H1 (cell line): ENCODE results near the gene AKR1C3. TPM values are rescaled to one million over a fixed set of nuclear protein-coding genes. Genes with fewer than 3 reads are reported as not detected.

Experiments used
- CHD7 ChIP-seq: fragments of 300-600 bp; sonication (generic); IDR thresholded peaks from 2 replicates; pipeline ENCODE4 v1.7.1; 2012; ENCODE audit warnings: low read length, moderate library complexity, mild to moderate bottlenecking, inconsistent platforms; ENCODE audit not compliant: insufficient replicate concordance
- polyA plus RNA-seq, 7 experiments: library from polyadenylated mRNA; depleted of rRNA in 3 of 7; stranded (reverse) in 5 of 7; unstranded in 2 of 7; fragments of >200 nt in 5 of 7; fragments of 200-250 nt in 2 of 7; gene quantifications; 1 replicate in 5 of 7; 2 replicates in 1 of 7; 4 replicates in 1 of 7; pipeline versions ENCODE4 v1.2.1 to v1.2.3, GENCODE V29; 2011 to 2013; ENCODE audit warnings: missing spikeins in 2 of 7, mixed read lengths in 2 of 7
- total RNA-seq: library from RNA; stranded (reverse); fragmentation: NEBNext Ultra II Directional; extraction: Animal tissue kit (Norgen Biotek cat#: 25700); gene quantifications from 2 replicates; pipeline ENCODE4 v1.2.1, GENCODE V29; 2021

The AKR1C3 gene
- total and polyA plus RNA-seq, 2 of the 8 experiments (the other 6 are each of a cell fraction or from before 2014, with no cell fraction given), result 4.6 to 6.9 TPM

DNA sequence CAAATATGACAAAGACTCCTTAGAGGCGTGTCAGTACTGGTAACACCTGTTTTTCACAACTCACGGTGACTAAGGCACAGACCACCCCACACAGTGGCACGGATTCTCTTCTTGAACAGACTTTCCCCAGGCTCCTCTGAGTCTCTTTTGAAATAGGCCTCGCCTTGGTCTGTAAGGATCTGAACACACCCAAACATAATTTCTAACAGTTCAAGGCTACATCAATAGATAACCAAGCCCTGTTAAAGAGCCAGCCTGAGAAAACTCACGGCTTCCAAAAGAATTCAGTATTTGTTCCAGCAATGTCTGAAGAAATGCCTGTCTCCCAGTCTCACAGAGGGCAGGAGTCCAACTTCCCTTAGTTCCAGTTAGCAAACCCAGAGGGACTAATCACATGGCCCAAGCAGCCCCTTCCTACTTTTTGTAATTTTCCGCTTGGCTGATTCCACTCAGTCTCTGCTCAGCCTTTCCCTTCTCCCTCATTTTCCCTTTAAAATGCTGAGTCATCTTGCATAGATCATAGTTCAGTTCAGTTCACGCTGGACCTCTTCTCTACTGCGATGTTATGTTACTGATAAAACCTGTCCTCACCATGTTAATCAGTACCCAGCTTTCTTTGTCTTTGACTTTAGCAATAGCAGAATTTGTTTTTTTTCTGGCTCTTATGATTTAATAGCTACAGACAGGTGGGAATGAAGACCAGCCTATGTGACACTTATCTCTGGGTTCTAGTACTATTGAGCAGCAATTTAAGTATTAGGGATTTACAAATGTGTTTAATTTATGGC, 22.6 kb upstream of the AKR1C3 start (continued):
- no peak for TF ChIP-seq CHD7
